Measurements from ENCODE around the gene DNMT3B. TPM values are rescaled to one million over a fixed set of nuclear protein-coding genes. Genes with fewer than 3 reads are reported as not detected.

The DNMT3B gene
- polyA plus RNA-seq, 1 experiment, result 1.3 TPM

- no peak for DNase-seq (ENCODE audit: low read depth)
- POLR2A ChIA-PET, result no interaction called here
- CTCF ChIA-PET, result interaction anchor here (1.1 kb wide), 1 partner anchor 18 kb away, joined by 3 read pairs; no protein-coding TSS in a partner anchor
- Histone ChIP-seq H3K4me3 (ENCODE audit: low read depth, low read length) (no peak overlapping the region), H3K36me3 (ENCODE audit: control insufficient read depth, insufficient read depth, low read length) (peaks cover 2% of the 10 kb centered on the region; the same call in 1 of the 2 replicates), H3K27me3 (ENCODE audit: control insufficient read depth, insufficient read depth, low read length) (no peaks in the 10 kb centered on the region)
- TF ChIP-seq CTCF (IDR thresholded peaks at IDR 0.05; ENCODE audit: insufficient read depth, low read depth, low read length), result no peak
Observed at GRCh38 chr20:32787168-32787567, 25.0 kb downstream of the DNMT3B start.

- no peak overlapping the region for H3K4me3 ChIP-seq (ENCODE audit: low read depth, low read length)
- no peak for DNase-seq (ENCODE audit: low read depth)
- ChIA-PET CTCF (interaction anchor here (0.5 to 4.6 kb wide), 37 partner anchors 9 to 595 kb away, joined by 3 to 63 read pairs (median 4); partner anchors contain the start of genes C20orf203 and SUN5), POLR2A (no interaction called here)
- no peaks in the 10 kb centered on the region for H3K27me3 ChIP-seq (ENCODE audit: control insufficient read depth, insufficient read depth, low read length)
- peak; percentile 100 for TF ChIP-seq CTCF (IDR thresholded peaks at IDR 0.05; ENCODE audit: insufficient read depth, low read depth, low read length)
- H3K36me3 ChIP-seq (ENCODE audit: control insufficient read depth, insufficient read depth, low read length), result peaks cover 2% of the 10 kb centered on the region; the same call in 1 of the 2 replicates
Observed at GRCh38 chr20:32789896-32790750, 27.9 kb downstream of the DNMT3B start.

GRCh38 chr20:32790751-32791057 is 28.5 kb downstream of the DNMT3B start:
- Histone ChIP-seq H3K27me3 (ENCODE audit: control insufficient read depth, insufficient read depth, low read length) (no peaks in the 10 kb centered on the region), H3K4me3 (ENCODE audit: low read depth, low read length) (no peak overlapping the region), H3K36me3 (ENCODE audit: control insufficient read depth, insufficient read depth, low read length) (peaks cover 2% of the 10 kb centered on the region; the same call in 1 of the 2 replicates)
- DNase-seq (ENCODE audit: low read depth), result no peak
- CTCF ChIA-PET, result interaction anchor here (0.5 to 4.6 kb wide), 34 partner anchors 9 to 594 kb away, joined by 3 to 63 read pairs (median 5); partner anchors contain the start of genes C20orf203 and SUN5
- TF ChIP-seq CTCF (IDR thresholded peaks at IDR 0.05; ENCODE audit: insufficient read depth, low read depth, low read length), result no peak
- POLR2A ChIA-PET, result no interaction called here

- no peak for DNase-seq (ENCODE audit: low read depth)
- no peak for TF ChIP-seq CTCF (IDR thresholded peaks at IDR 0.05; ENCODE audit: insufficient read depth, low read depth, low read length)
- ChIA-PET POLR2A (no interaction called here), CTCF (interaction anchor here (0.6 to 4.6 kb wide), 5 partner anchors 9 to 152 kb away, joined by 3 to 63 read pairs (median 4); no protein-coding TSS in a partner anchor)
- H3K4me3 ChIP-seq (ENCODE audit: low read depth, low read length), result no peak overlapping the region
- peaks cover 1% of the 10 kb centered on the region for H3K36me3 ChIP-seq (ENCODE audit: control insufficient read depth, insufficient read depth, low read length)
- no peaks in the 10 kb centered on the region for H3K27me3 ChIP-seq (ENCODE audit: control insufficient read depth, insufficient read depth, low read length)
Observed at GRCh38 chr20:32792316-32792715, 30.1 kb downstream of the DNMT3B start.

- DNase-seq (ENCODE audit: low read depth), result no peak
- H3K27me3 ChIP-seq (ENCODE audit: control insufficient read depth, insufficient read depth, low read length), result no peaks in the 10 kb centered on the region
- H3K36me3 ChIP-seq (ENCODE audit: control insufficient read depth, insufficient read depth, low read length), result peaks cover 1% of the 10 kb centered on the region
- no peak for TF ChIP-seq CTCF (IDR thresholded peaks at IDR 0.05; ENCODE audit: insufficient read depth, low read depth, low read length)
- POLR2A ChIA-PET, result no interaction called here
- CTCF ChIA-PET, result interaction anchor here (0.6 to 4.6 kb wide), 5 partner anchors 10 to 152 kb away, joined by 3 to 63 read pairs (median 4); no protein-coding TSS in a partner anchor
- H3K4me3 ChIP-seq (ENCODE audit: low read depth, low read length), result no peak overlapping the region
Observed at GRCh38 chr20:32792731-32793458, 30.7 kb downstream of the DNMT3B start.
